ENCODE results near the gene SV2A.

SV2A gene

GRCh38 chr1:149916193-149916897 is 1.3 kb downstream of the SV2A start:
- no peak overlapping the region for H3K4me3 ChIP-seq (IDR thresholded peaks at IDR 0.05; ENCODE audit: insufficient read depth, low read depth, low read length)
- H3K4me1 ChIP-seq (ENCODE audit: low read depth, poor library complexity, severe bottlenecking) = peaks cover 5% of the 10 kb centered on the region
- no peaks in the 10 kb centered on the region for H4K20me1 ChIP-seq (ENCODE audit: insufficient read depth)
- no peaks in the 10 kb centered on the region for H3K36me3 ChIP-seq (ENCODE audit: insufficient read depth)
- H3K4me2 ChIP-seq = no peak overlapping the region
- no peak overlapping the region for H2AFZ ChIP-seq (ENCODE audit: low read depth)
- H3K27me3 ChIP-seq (ENCODE audit: insufficient read depth, low read depth) = no peaks in the 10 kb centered on the region; the same call in 1 of the 2 replicates
- no peaks in the 10 kb centered on the region for H3K79me2 ChIP-seq (ENCODE audit: insufficient read depth, low read depth)
- H3K27ac ChIP-seq = no peak overlapping the region
- TF ChIP-seq CTCF (conservative IDR thresholded peaks at IDR 0.05; ENCODE audit: low read depth, low read length) = no peak
- no peak overlapping the region for H3K9ac ChIP-seq

GRCh38 chr1:149915429-149916192 is 2.0 kb downstream of the SV2A start:
- H4K20me1 ChIP-seq (ENCODE audit: insufficient read depth) = no peaks in the 10 kb centered on the region
- no peak overlapping the region for H3K4me2 ChIP-seq
- H2AFZ ChIP-seq (ENCODE audit: low read depth) = no peak overlapping the region
- H3K4me3 ChIP-seq (IDR thresholded peaks at IDR 0.05; ENCODE audit: insufficient read depth, low read depth, low read length) = no peak overlapping the region
- H3K27me3 ChIP-seq (ENCODE audit: insufficient read depth, low read depth) = no peaks in the 10 kb centered on the region; the same call in 1 of the 2 replicates
- no peaks in the 10 kb centered on the region for H3K36me3 ChIP-seq (ENCODE audit: insufficient read depth)
- no peak for TF ChIP-seq CTCF (conservative IDR thresholded peaks at IDR 0.05; ENCODE audit: low read depth, low read length)
- H3K27ac ChIP-seq = no peak overlapping the region
- H3K9ac ChIP-seq = no peak overlapping the region
- no peaks in the 10 kb centered on the region for H3K79me2 ChIP-seq (ENCODE audit: insufficient read depth, low read depth)
- peaks cover 5% of the 10 kb centered on the region for H3K4me1 ChIP-seq (ENCODE audit: low read depth, poor library complexity, severe bottlenecking)

- TF ChIP-seq CTCF (conservative IDR thresholded peaks at IDR 0.05; ENCODE audit: low read depth, low read length) = no peak
- H4K20me1 ChIP-seq (ENCODE audit: insufficient read depth) = no peaks in the 10 kb centered on the region
- H2AFZ ChIP-seq (ENCODE audit: low read depth) = no peak overlapping the region
- H3K27ac ChIP-seq = no peak overlapping the region
- no peaks in the 10 kb centered on the region for H3K79me2 ChIP-seq (ENCODE audit: insufficient read depth, low read depth)
- no peaks in the 10 kb centered on the region; the same call in 1 of the 2 replicates for H3K27me3 ChIP-seq (ENCODE audit: insufficient read depth, low read depth)
- H3K9ac ChIP-seq = no peak overlapping the region
- H3K4me2 ChIP-seq = no peak overlapping the region
- no peaks in the 10 kb centered on the region for H3K36me3 ChIP-seq (ENCODE audit: insufficient read depth)
- peaks cover 5% of the 10 kb centered on the region for H3K4me1 ChIP-seq (ENCODE audit: low read depth, poor library complexity, severe bottlenecking)
- no peak overlapping the region for H3K4me3 ChIP-seq (IDR thresholded peaks at IDR 0.05; ENCODE audit: insufficient read depth, low read depth, low read length)
These were observed 3.1 kb downstream of the SV2A start for GRCh38 chr1:149914545-149914944.

GRCh38 chr1:149906570-149907075 is 11.0 kb downstream of the SV2A start:
- Histone ChIP-seq H2AFZ (ENCODE audit: low read depth) (no peak overlapping the region), H4K20me1 (ENCODE audit: insufficient read depth) (no peaks in the 10 kb centered on the region), H3K9ac (no peak overlapping the region), H3K4me2 (no peak overlapping the region), H3K4me3 (IDR thresholded peaks at IDR 0.05; ENCODE audit: insufficient read depth, low read depth, low read length) (no peak overlapping the region), H3K36me3 (ENCODE audit: insufficient read depth) (no peaks in the 10 kb centered on the region), H3K79me2 (ENCODE audit: insufficient read depth, low read depth) (no peaks in the 10 kb centered on the region), H3K27me3 (ENCODE audit: insufficient read depth, low read depth) (no peaks in the 10 kb centered on the region), H3K27ac (no peak overlapping the region), H3K4me1 (ENCODE audit: low read depth, poor library complexity, severe bottlenecking) (no peaks in the 10 kb centered on the region)
- TF ChIP-seq CTCF (conservative IDR thresholded peaks at IDR 0.05; ENCODE audit: low read depth, low read length) = no peak
